ENCODE results near the gene RAB43. TPM values are rescaled to one million over a fixed set of nuclear protein-coding genes. Genes with fewer than 3 reads are reported as not detected.

RAB43 gene
- total and polyA plus RNA-seq, 7 experiments from 2014 or later = 27.2 to 122 (median 59.4) TPM

DNA sequence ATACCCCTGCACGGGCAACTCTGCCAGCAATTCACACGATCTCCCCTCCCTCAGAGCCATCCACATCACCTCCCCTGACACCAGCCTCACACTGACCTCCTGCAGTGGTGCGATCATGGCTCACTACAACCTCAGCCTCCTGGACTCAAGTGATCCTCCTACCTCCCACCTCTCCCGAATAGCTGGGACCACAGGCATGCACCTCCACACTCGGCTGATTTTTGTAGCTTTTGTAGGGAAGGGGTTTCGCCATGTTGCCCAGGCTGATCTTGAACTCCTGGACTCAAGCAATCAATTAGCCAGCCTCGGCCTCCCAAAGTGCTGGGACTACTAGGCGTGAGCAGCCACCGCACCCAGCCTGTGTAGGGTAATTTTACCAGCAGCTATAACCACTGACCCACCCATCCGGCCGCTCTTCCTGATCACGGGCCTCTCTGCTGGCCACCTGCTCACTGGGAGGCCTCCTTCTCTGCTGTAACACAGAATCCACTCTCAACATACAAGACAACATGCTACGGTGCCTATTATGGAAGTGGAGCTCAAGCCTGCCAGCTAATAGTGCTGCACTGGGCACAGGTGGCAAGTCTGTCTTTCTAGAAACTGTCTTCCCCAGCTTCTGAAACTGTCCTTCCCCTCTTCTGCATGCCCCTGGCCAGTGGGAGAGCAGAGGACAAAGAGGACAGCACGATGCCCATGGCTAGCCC is 56.4 kb downstream of the RAB43 start:
- peaks cover 0 to 1% (median 0%) of the 10 kb centered on the region in 5 donors for H3K27me3 Mint-ChIP-seq
- ChIA-PET POLR2A (interaction anchor here (1.0 kb wide), 1 partner anchor 12 kb away, joined by 6 read pairs; no protein-coding TSS in a partner anchor), CTCF (no interaction called here)
- intact Hi-C loops (cut with micrococcal nuclease) = no loop called here
- no peak for ATAC-seq
- no peak for DNase-seq
- Histone ChIP-seq H3K27ac (ENCODE audit: low read depth, low read length) (no peak overlapping the region), H3K4me3 (ENCODE audit: low read length) (no peak overlapping the region), H3K27me3 (ENCODE audit: control insufficient read depth in 2 of 2, insufficient read depth in 2 of 2, low read length in 2 of 2) (no peaks in the 10 kb centered on the region), H3K36me3 (ENCODE audit: control insufficient read depth in 2 of 3, insufficient read depth in 3 of 3, low read length in 3 of 3) (no peaks in the 10 kb centered on the region), H3K4me1 (ENCODE audit: control insufficient read depth in 2 of 2, insufficient read depth in 2 of 2, low read length in 2 of 2) (no peaks in the 10 kb centered on the region), H3K9me3 (ENCODE audit: control insufficient read depth in 2 of 3, low read length in 3 of 3) (no peaks in the 10 kb centered on the region)
- H3K4me3 Mint-ChIP-seq = peak overlapping the region in 1 of 10 donors; percentile 3
- H3K4me1 Mint-ChIP-seq = peaks cover 2 to 22% (median 12%) of the 10 kb centered on the region in 7 donors
- peaks cover 0 to 3% (median 0%) of the 10 kb centered on the region in 5 donors for H3K36me3 Mint-ChIP-seq
- peak overlapping the region in 3 of 9 donors; percentile 4 to 63 (median 5) for H3K27ac Mint-ChIP-seq
- H3K9me3 Mint-ChIP-seq = no peaks in the 10 kb centered on the region

DNA sequence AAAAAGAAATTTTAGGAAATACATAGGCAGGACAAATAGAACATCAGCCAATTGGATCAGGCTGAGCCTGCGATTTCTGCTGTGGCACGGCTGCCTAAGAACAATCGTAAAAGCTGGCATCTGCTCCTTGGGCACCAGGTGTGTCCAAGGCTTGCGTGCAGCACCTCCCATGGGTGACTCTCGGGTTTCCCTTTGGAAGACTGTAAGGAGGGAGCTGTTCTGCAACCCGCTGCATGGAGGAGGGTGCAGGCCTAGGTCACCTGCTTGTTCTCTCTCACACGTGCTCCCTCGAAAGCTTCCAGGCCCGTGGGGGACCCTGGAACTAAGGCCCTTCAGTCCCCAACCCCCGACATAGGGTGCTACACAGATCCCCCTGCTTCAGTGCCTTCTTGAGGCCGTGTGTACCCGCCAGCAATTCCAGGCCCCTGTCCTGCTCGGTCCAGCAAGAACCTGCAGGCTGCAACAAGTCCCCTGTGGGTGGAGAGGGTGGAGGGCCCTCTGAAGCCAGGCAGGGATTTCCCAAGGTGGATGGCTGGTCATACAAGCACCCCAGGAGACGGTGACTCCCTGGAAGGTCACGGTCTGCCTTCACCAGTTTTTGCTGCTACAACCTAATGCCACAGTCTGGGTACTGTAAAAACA is 57.6 kb downstream of the RAB43 start:
- H3K27me3 ChIP-seq (ENCODE audit: control insufficient read depth in 2 of 2, insufficient read depth in 2 of 2, low read length in 2 of 2) = no peaks in the 10 kb centered on the region
- CTCF ChIA-PET = interaction anchor here (1.1 kb wide), 1 partner anchor 12 kb away, joined by 5 read pairs; no protein-coding TSS in a partner anchor
- DNase-seq (no peak), ATAC-seq (no peak)
- H3K36me3 ChIP-seq (ENCODE audit: control insufficient read depth in 2 of 3, insufficient read depth in 3 of 3, low read length in 3 of 3) = no peaks in the 10 kb centered on the region
- intact Hi-C loops (cut with micrococcal nuclease) = no loop called here
- H3K4me3 ChIP-seq (ENCODE audit: low read length) = no peak overlapping the region
- H3K9me3 Mint-ChIP-seq = no peaks in the 10 kb centered on the region
- no peaks in the 10 kb centered on the region for H3K27me3 Mint-ChIP-seq
- no peaks in the 10 kb centered on the region for H3K36me3 Mint-ChIP-seq
- H3K4me3 Mint-ChIP-seq = no peak overlapping the region
- POLR2A ChIA-PET = no interaction called here
- H3K4me1 Mint-ChIP-seq = peaks cover 2 to 12% (median 10%) of the 10 kb centered on the region in 7 donors
- no peak overlapping the region for H3K27ac ChIP-seq (ENCODE audit: low read depth, low read length)
- no peaks in the 10 kb centered on the region for H3K9me3 ChIP-seq (ENCODE audit: control insufficient read depth in 2 of 3, low read length in 3 of 3)
- H3K27ac Mint-ChIP-seq = no peak overlapping the region
- H3K4me1 ChIP-seq (ENCODE audit: control insufficient read depth in 2 of 2, insufficient read depth in 2 of 2, low read length in 2 of 2) = no peaks in the 10 kb centered on the region

- H3K36me3 ChIP-seq (ENCODE audit: control insufficient read depth in 2 of 3, insufficient read depth in 3 of 3, low read length in 3 of 3) = no peaks in the 10 kb centered on the region
- intact Hi-C loops (cut with micrococcal nuclease) = no loop called here
- ATAC-seq = no peak
- H3K9me3 ChIP-seq (ENCODE audit: control insufficient read depth in 2 of 3, low read length in 3 of 3) = no peaks in the 10 kb centered on the region
- Mint-ChIP-seq H3K4me1 (peaks cover 0 to 13% (median 7%) of the 10 kb centered on the region in 7 donors), H3K4me3 (no peak overlapping the region), H3K27me3 (no peaks in the 10 kb centered on the region), H3K27ac (peak overlapping the region in 2 of 9 donors; percentile 56 to 64), H3K9me3 (no peaks in the 10 kb centered on the region), H3K36me3 (no peaks in the 10 kb centered on the region)
- POLR2A ChIA-PET = no interaction called here
- CTCF ChIA-PET = interaction anchor here (1.1 kb wide), 1 partner anchor 11 kb away, joined by 5 read pairs; no protein-coding TSS in a partner anchor
- no peaks in the 10 kb centered on the region for H3K27me3 ChIP-seq (ENCODE audit: control insufficient read depth in 2 of 2, insufficient read depth in 2 of 2, low read length in 2 of 2)
- no peaks in the 10 kb centered on the region for H3K4me1 ChIP-seq (ENCODE audit: control insufficient read depth in 2 of 2, insufficient read depth in 2 of 2, low read length in 2 of 2)
- no peak overlapping the region for H3K4me3 ChIP-seq (ENCODE audit: low read length)
- no peak overlapping the region for H3K27ac ChIP-seq (ENCODE audit: low read depth, low read length)
- no peak for DNase-seq
Measured at GRCh38 chr3:129063091-129063640, 58.4 kb downstream of the RAB43 start.

GRCh38 chr3:129061888-129062834 is 59.4 kb downstream of the RAB43 start:
- DNase-seq (no peak), ATAC-seq (no peak)
- CTCF ChIA-PET = interaction anchor here (0.8 to 1.5 kb wide), 2 partner anchors 9 to 184 kb away, joined by 3 to 5 read pairs; no protein-coding TSS in a partner anchor
- Mint-ChIP-seq H3K9me3 (no peaks in the 10 kb centered on the region), H3K4me1 (peaks cover 0 to 10% (median 6%) of the 10 kb centered on the region in 7 donors), H3K4me3 (no peak overlapping the region), H3K27ac (peak overlapping the region in 1 of 9 donors; percentile 64), H3K27me3 (peaks cover 0 to under 1% (median 0%) of the 10 kb centered on the region in 5 donors), H3K36me3 (peaks cover 0 to 1% (median 0%) of the 10 kb centered on the region in 5 donors)
- Histone ChIP-seq H3K4me3 (ENCODE audit: low read length) (no peak overlapping the region), H3K9me3 (ENCODE audit: control insufficient read depth in 2 of 3, low read length in 3 of 3) (no peaks in the 10 kb centered on the region), H3K27me3 (ENCODE audit: control insufficient read depth in 2 of 2, insufficient read depth in 2 of 2, low read length in 2 of 2) (no peaks in the 10 kb centered on the region), H3K4me1 (ENCODE audit: control insufficient read depth in 2 of 2, insufficient read depth in 2 of 2, low read length in 2 of 2) (no peaks in the 10 kb centered on the region), H3K27ac (ENCODE audit: low read depth, low read length) (no peak overlapping the region), H3K36me3 (ENCODE audit: control insufficient read depth in 2 of 3, insufficient read depth in 3 of 3, low read length in 3 of 3) (no peaks in the 10 kb centered on the region)
- POLR2A ChIA-PET = no interaction called here
- intact Hi-C loops (cut with micrococcal nuclease) = no loop called here

DNA sequence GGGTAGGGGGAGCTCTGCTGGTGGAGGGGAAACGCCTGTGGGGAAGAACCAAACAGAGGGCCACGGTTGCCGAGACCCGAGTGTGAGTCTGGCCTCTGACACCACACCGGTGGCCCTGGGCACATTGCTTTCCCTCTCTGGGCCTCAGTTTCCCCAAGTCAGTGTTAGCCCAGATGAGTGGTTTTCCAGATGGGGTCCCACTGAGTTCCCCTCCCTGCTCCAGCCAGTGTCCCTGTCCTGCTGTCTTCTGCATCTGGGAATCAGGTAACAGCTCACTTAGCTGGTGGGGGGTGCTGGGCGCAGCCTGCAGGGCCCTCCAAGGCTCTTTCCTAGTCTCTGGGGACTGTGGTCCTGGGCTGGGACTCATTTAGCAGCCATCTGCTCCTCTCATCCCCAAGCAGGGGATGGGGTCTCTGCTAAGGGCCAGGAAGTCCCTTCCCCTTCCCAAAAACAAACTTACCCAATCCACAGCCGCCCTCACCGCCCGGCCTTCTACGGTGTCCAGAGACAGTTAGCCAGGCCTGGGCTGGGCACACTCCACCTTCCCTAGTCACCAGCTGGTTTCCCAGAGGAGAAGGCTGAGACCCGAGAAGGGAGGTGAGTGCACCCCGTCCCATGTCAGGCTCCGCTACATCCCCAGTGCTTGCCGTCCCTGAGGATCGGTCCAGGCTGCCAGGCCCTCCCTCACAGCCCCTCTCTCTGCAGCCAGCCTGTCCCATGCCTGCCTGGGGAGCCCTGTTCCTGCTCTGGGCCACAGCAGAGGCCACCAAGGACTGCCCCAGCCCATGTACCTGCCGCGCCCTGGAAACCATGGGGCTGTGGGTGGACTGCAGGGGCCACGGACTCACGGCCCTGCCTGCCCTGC is 60.3 kb downstream of the RAB43 start:
- ATAC-seq = no peak
- Histone ChIP-seq H3K9me3 (ENCODE audit: control insufficient read depth in 2 of 3, low read length in 3 of 3) (no peaks in the 10 kb centered on the region), H3K4me1 (ENCODE audit: control insufficient read depth in 2 of 2, insufficient read depth in 2 of 2, low read length in 2 of 2) (no peaks in the 10 kb centered on the region), H3K4me3 (ENCODE audit: low read length) (no peak overlapping the region), H3K36me3 (ENCODE audit: control insufficient read depth in 2 of 3, insufficient read depth in 3 of 3, low read length in 3 of 3) (no peaks in the 10 kb centered on the region), H3K27me3 (ENCODE audit: control insufficient read depth in 2 of 2, insufficient read depth in 2 of 2, low read length in 2 of 2) (no peaks in the 10 kb centered on the region), H3K27ac (ENCODE audit: low read depth, low read length) (no peak overlapping the region)
- no peak overlapping the region for H3K27ac Mint-ChIP-seq
- intact Hi-C loops (cut with micrococcal nuclease) = no loop called here
- peaks cover 0 to 5% (median 0%) of the 10 kb centered on the region in 5 donors for H3K27me3 Mint-ChIP-seq
- ChIA-PET POLR2A (interaction anchor here (1.0 kb wide), 1 partner anchor 57 kb away, joined by 3 read pairs; no protein-coding TSS in a partner anchor), CTCF (interaction anchor here (0.8 to 1.5 kb wide), 2 partner anchors 8 to 185 kb away, joined by 3 to 5 read pairs; no protein-coding TSS in a partner anchor)
- no peak overlapping the region for H3K4me3 Mint-ChIP-seq
- DNase-seq = no peak
- peaks cover 0 to 4% (median 0%) of the 10 kb centered on the region in 5 donors for H3K36me3 Mint-ChIP-seq
- peaks cover 0 to 13% (median 5%) of the 10 kb centered on the region in 7 donors for H3K4me1 Mint-ChIP-seq
- H3K9me3 Mint-ChIP-seq = no peaks in the 10 kb centered on the region

Data from naive thymus-derived CD4-positive, alpha-beta T cell (primary cell).